Right renal pelvis (tissue), 4 donors: Measurements from ENCODE around the gene SRC. TPM values are rescaled to one million over a fixed set of nuclear protein-coding genes. Genes with fewer than 3 reads are reported as not detected.

ENCODE experiments used
- DNase-seq, 4 donors: peaks; one replicate each; pipeline ENCODE4 v3.0.0-alpha.2; 2013; ENCODE audit warnings: low read depth in 4 of 4, low spot score in 3 of 4, missing footprints in 1 of 4
- polyA plus RNA-seq, 4 donors: library from polyadenylated mRNA; unstranded; fragments of 120-200 nt; gene quantifications; one replicate each; pipeline ENCODE4 v1.2.1, GENCODE V29; 2013; ENCODE audit not compliant: insufficient read length in 4 of 4

Gene SRC
- polyA plus RNA-seq, 4 donors, result 51.2 to 67.5 (median 58.2) TPM

- DNase-seq, result no peak
Measured at GRCh38 chr20:37314617-37315016, 31.3 kb upstream of the SRC start.

GRCh38 chr20:37315021-37315451 lies 30.9 kb upstream of the SRC start:
- no peak for DNase-seq

GRCh38 chr20:37315452-37316110 lies 30.4 kb upstream of the SRC start:
- no peak for DNase-seq

- no peak for DNase-seq
Measured at GRCh38 chr20:37316116-37316774, 29.7 kb upstream of the SRC start.

GRCh38 chr20:37316775-37317170 lies 29.2 kb upstream of the SRC start:
- no peak for DNase-seq

- no peak for DNase-seq
Measured at GRCh38 chr20:37317316-37317715, 28.6 kb upstream of the SRC start.

- DNase-seq, result no peak
Measured at GRCh38 chr20:37317994-37318640, 27.8 kb upstream of the SRC start.

GRCh38 chr20:37319151-37319671 lies 26.7 kb upstream of the SRC start:
- no peak for DNase-seq

GRCh38 chr20:37323985-37324384 lies 22.0 kb upstream of the SRC start:
- no peak for DNase-seq

GRCh38 chr20:37325206-37325605 lies 20.7 kb upstream of the SRC start:
- no peak for DNase-seq

GRCh38 chr20:37326666-37327065 lies 19.3 kb upstream of the SRC start:
- no peak for DNase-seq

GRCh38 chr20:37327748-37328147 lies 18.2 kb upstream of the SRC start:
- no peak for DNase-seq

GRCh38 chr20:37328149-37328945 lies 17.6 kb upstream of the SRC start:
- DNase-seq, result no peak

GRCh38 chr20:37329481-37330165 lies 16.3 kb upstream of the SRC start:
- no peak for DNase-seq

GRCh38 chr20:37330316-37330715 lies 15.6 kb upstream of the SRC start:
- no peak for DNase-seq

GRCh38 chr20:37331060-37331857 lies 14.7 kb upstream of the SRC start:
- no peak for DNase-seq

GRCh38 chr20:37333130-37333847 lies 12.7 kb upstream of the SRC start:
- DNase-seq, result no peak

- no peak for DNase-seq
Measured at GRCh38 chr20:37333848-37334318, 12.1 kb upstream of the SRC start.

- DNase-seq, result no peak
Measured at GRCh38 chr20:37334450-37334849, 11.5 kb upstream of the SRC start.
